PC-9 (cell line): ENCODE data around the gene ZFAND3.

Experiments used
- EZH2 ChIP-seq: fragments of 200-600 bp; sonication (generic); IDR thresholded peaks from 2 replicates; pipeline ENCODE4 v1.8.0; 2017; ENCODE audit warnings: antibody characterized with exemption, low read depth
- TF ChIP-seq, protein P1 (sequence below): fragments of 200-600 bp; sonication (generic); conservative IDR thresholded peaks from 2 replicates; pipeline ENCODE4 v1.6.1; 2017; ENCODE audit warnings: mixed run types, antibody characterized with exemption, mild to moderate bottlenecking, moderate library complexity

DNA sequence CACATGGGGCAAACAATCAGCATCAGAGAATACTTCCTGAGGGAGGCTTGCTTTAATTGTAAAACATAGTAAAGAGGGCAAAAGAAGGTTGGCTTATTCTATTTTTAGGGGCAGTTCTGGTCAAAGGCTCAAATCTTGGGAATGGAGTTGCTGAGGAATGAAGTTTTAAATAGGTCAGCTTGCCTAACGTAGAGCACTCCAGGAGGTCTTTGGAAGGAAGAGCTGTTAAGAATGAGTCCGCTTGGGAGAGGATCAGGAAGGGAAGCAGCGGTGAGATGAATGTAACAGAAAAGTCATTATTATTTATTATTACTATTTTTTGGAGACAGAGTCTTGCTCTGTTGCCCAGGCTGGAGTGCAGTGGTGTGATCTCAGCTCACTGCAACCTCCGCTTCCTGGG lies 108.7 kb downstream of the ZFAND3 start:
- TF ChIP-seq, protein P1, sequence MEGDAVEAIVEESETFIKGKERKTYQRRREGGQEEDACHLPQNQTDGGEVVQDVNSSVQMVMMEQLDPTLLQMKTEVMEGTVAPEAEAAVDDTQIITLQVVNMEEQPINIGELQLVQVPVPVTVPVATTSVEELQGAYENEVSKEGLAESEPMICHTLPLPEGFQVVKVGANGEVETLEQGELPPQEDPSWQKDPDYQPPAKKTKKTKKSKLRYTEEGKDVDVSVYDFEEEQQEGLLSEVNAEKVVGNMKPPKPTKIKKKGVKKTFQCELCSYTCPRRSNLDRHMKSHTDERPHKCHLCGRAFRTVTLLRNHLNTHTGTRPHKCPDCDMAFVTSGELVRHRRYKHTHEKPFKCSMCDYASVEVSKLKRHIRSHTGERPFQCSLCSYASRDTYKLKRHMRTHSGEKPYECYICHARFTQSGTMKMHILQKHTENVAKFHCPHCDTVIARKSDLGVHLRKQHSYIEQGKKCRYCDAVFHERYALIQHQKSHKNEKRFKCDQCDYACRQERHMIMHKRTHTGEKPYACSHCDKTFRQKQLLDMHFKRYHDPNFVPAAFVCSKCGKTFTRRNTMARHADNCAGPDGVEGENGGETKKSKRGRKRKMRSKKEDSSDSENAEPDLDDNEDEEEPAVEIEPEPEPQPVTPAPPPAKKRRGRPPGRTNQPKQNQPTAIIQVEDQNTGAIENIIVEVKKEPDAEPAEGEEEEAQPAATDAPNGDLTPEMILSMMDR, result no peak
- TF ChIP-seq EZH2, result no peak
